ENCODE measurements around the gene PPARA.
"Not testable (repeated sequence)": the region's sequence is repeated elsewhere in the genome, so short reads cannot be mapped to it uniquely, and the experiment has no call there.

PPARA gene

GRCh38 chr22:46178755-46179505 is 28.6 kb downstream of the PPARA start:
- DNase-seq: no peak

GRCh38 chr22:46179748-46180147 is 29.4 kb downstream of the PPARA start:
- DNase-seq: no peak

GRCh38 chr22:46180370-46181137 is 30.2 kb downstream of the PPARA start:
- DNase-seq: peak; percentile 35

- DNase-seq: no peak
Measured at GRCh38 chr22:46183733-46184132, 33.4 kb downstream of the PPARA start.

- DNase-seq: no peak
Measured at GRCh38 chr22:46185283-46185682, 35.0 kb downstream of the PPARA start.

- no peak for DNase-seq
Measured at GRCh38 chr22:46187862-46188261, 37.5 kb downstream of the PPARA start.

- peak; percentile 58 for DNase-seq
Measured at GRCh38 chr22:46192210-46192993, 42.1 kb downstream of the PPARA start.

GRCh38 chr22:46193898-46194310 is 43.6 kb downstream of the PPARA start:
- no peak for DNase-seq

GRCh38 chr22:46195487-46196165 is 45.3 kb downstream of the PPARA start:
- no peak for DNase-seq

GRCh38 chr22:46196278-46196677 is 46.0 kb downstream of the PPARA start:
- no peak for DNase-seq

- DNase-seq: no peak
Measured at GRCh38 chr22:46198274-46198673, 47.9 kb downstream of the PPARA start.

GRCh38 chr22:46198806-46199205 is 48.5 kb downstream of the PPARA start:
- not testable (repeated sequence) for DNase-seq

GRCh38 chr22:46201059-46201757 is 50.9 kb downstream of the PPARA start:
- DNase-seq: no peak

GRCh38 chr22:46202897-46203600 is 52.7 kb downstream of the PPARA start:
- no peak for DNase-seq

- DNase-seq: no peak
Measured at GRCh38 chr22:46203601-46203980, 53.3 kb downstream of the PPARA start.

GRCh38 chr22:46209262-46209661 is 58.9 kb downstream of the PPARA start:
- DNase-seq: peak; percentile 6

- no peak for DNase-seq
Measured at GRCh38 chr22:46212195-46212594, 61.9 kb downstream of the PPARA start.

GRCh38 chr22:46213052-46213451 is 62.7 kb downstream of the PPARA start:
- DNase-seq: no peak

- no peak for DNase-seq
Measured at GRCh38 chr22:46214149-46214548, 63.8 kb downstream of the PPARA start.

GRCh38 chr22:46214616-46215015 is 64.3 kb downstream of the PPARA start:
- DNase-seq: no peak

GRCh38 chr22:46219636-46220035 is 69.3 kb downstream of the PPARA start:
- DNase-seq: no peak

GRCh38 chr22:46220921-46221320 is 70.6 kb downstream of the PPARA start:
- no peak for DNase-seq
